K562 (cell line): ENCODE measurements around the gene CNPY3. TPM values are rescaled to one million over a fixed set of nuclear protein-coding genes. Genes with fewer than 3 reads are reported as not detected.

Source experiments
- ATAC-seq: fragments of 200-7000 bp; cut with Tn5 transposase; 3 replicates; pipeline ENCODE4 v1.9.1; 2020; ENCODE audit warnings: moderate library complexity
- BruUV-seq: library from RNA; stranded (reverse); fragments of 400-500 nt; replicated peaks from 2 replicates; lab custom pipeline; 2021; lab: Mats Ljungman, UMichigan
- CTCF ChIA-PET: fragments of 300-600 bp; formaldehyde crosslinking; extraction: SDS; loops from one replicate; lab custom pipeline; 2021; ENCODE audit warnings: low intra/inter-chr PET ratio; lab: Yijun Ruan, JAX
- POLR2A ChIA-PET: fragments of 300-600, 350-650 bp; sonication (Branson Sonifier 250); formaldehyde crosslinking; extraction: SDS; loops from one replicate; lab custom pipeline; 2021; ENCODE audit warnings: antibody characterized with exemption, inconsistent platforms; lab: Yijun Ruan, JAX
- DNase-seq, 4 experiments: peaks; one replicate each; pipeline versions ENCODE4 v3.0.0 to v3.0.0-alpha.2; 2011 to 2018; ENCODE audit warnings: low spot score in 3 of 4, mixed read lengths in 3 of 4; ENCODE audit errors: extremely low read depth in 1 of 4
- FAIRE-seq: peaks from 2 replicates; lab custom pipeline; 2011; peaks lifted over from hg19 to GRCh38; lab: Jason Lieb, UNC
- H2AFZ ChIP-seq: 2 replicates; pipeline ENCODE4 v1.6.0; 2011; ENCODE audit warnings: low read depth, low read length, control low read depth, inconsistent platforms
- H3K27ac ChIP-seq: fragments of 200-600 bp; 3 replicates; pipeline ENCODE4 v1.8.0; 2011; ENCODE audit warnings: low read depth, mild to moderate bottlenecking, control low read depth, inconsistent platforms, low read length, moderate library complexity, mixed read lengths; ENCODE audit errors: extremely low read depth
- H3K27me3 ChIP-seq, 2 experiments: fragments of 300-600 bp in 1 of 2; 2 replicates in 1 of 2; 3 replicates in 1 of 2; pipeline versions ENCODE4 v1.6.0 to v1.8.0; 2011; ENCODE audit warnings: inconsistent platforms in 2 of 2, low read length in 2 of 2, mild to moderate bottlenecking in 1 of 2, mixed read lengths in 1 of 2, moderate library complexity in 1 of 2; ENCODE audit not compliant: control insufficient read depth in 2 of 2, insufficient read depth in 2 of 2
- H3K36me3 ChIP-seq: fragments of 300-600 bp; 3 replicates; pipeline ENCODE4 v1.8.0; 2011; ENCODE audit warnings: mild to moderate bottlenecking, low read length, inconsistent platforms; ENCODE audit not compliant: control insufficient read depth, insufficient read depth
- H3K4me1 ChIP-seq, 2 experiments: fragments of 200-600 bp in 1 of 2; replicated peaks in 1 of 2; 2 replicates in 1 of 2; 3 replicates in 1 of 2; pipeline versions ENCODE4 v1.5.1 to v1.8.0; 2011; ENCODE audit warnings: inconsistent platforms in 2 of 2, low read length in 2 of 2, mild to moderate bottlenecking in 1 of 2, mixed read lengths in 1 of 2, moderate library complexity in 1 of 2; ENCODE audit not compliant: control insufficient read depth in 2 of 2, insufficient read depth in 2 of 2
- H3K4me2 ChIP-seq: 2 replicates; pipeline ENCODE4 v1.6.1; 2011; ENCODE audit warnings: low read length, control low read depth, inconsistent platforms, mixed read lengths; ENCODE audit not compliant: insufficient read depth
- H3K4me3 ChIP-seq: fragments of 200-600 bp; sonication (generic), shearing (Covaris generic); 2 replicates; pipeline ENCODE4 v1.5.1; 2016; ENCODE audit warnings: control low read depth, inconsistent platforms
- H3K79me2 ChIP-seq: fragments of 200-600 bp; 3 replicates; pipeline ENCODE4 v1.8.0; 2011; ENCODE audit warnings: low read length, inconsistent platforms; ENCODE audit not compliant: control insufficient read depth, insufficient read depth
- H3K9ac ChIP-seq, 2 experiments: 2 replicates each; pipeline versions ENCODE4 v1.6.0 to v1.6.1; 2011; ENCODE audit warnings: low read depth in 2 of 2, low read length in 2 of 2, control low read depth in 1 of 2, inconsistent platforms in 1 of 2, mild to moderate bottlenecking in 1 of 2, mixed read lengths in 1 of 2; ENCODE audit not compliant: insufficient read depth in 1 of 2
- H3K9me1 ChIP-seq: one replicate; pipeline ENCODE4 v1.6.0; 2011; ENCODE audit warnings: inconsistent platforms, mild to moderate bottlenecking, low read length, moderate library complexity; ENCODE audit not compliant: control insufficient read depth, insufficient read depth
- H3K9me3 ChIP-seq: replicated peaks from 2 replicates; pipeline ENCODE4 v1.5.1; 2011; ENCODE audit warnings: low read depth, low read length, inconsistent platforms; ENCODE audit not compliant: control insufficient read depth, insufficient read depth
- H4K20me1 ChIP-seq: replicated peaks from 2 replicates; pipeline ENCODE4 v1.6.1; 2011; ENCODE audit warnings: low read length, inconsistent platforms, mixed read lengths; ENCODE audit not compliant: control insufficient read depth, insufficient read depth
- MYC ChIP-seq, 2 experiments: fragments of 250-450 bp in 1 of 2; sonication (Bioruptor Pico) in 1 of 2; IDR thresholded peaks; 2 replicates each; pipeline versions ENCODE4 v1.5.1 to v1.6.1; 2012 to 2021; ENCODE audit warnings: low read depth in 2 of 2, borderline replicate concordance in 1 of 2, improper control_type of control experiment in 1 of 2, low read length in 1 of 2, mild to moderate bottlenecking in 1 of 2, moderate library complexity in 1 of 2
- PCBP1 ChIP-seq: fragments of 200-400 bp; formaldehyde crosslinking; IDR thresholded peaks from 2 replicates; pipeline ENCODE4 v1.6.1; 2018; ENCODE audit warnings: mild to moderate bottlenecking, low read depth, low read length; ENCODE audit not compliant: poor library complexity, severe bottlenecking
- ZFP1 ChIP-seq: fragments of 450-650 bp; formaldehyde crosslinking; IDR thresholded peaks from 2 replicates; pipeline ENCODE4 v1.4.0; 2020; ENCODE audit warnings: mild to moderate bottlenecking, mixed read lengths
- WGBS: fragments of 100-300 bp; shearing (Covaris generic); methylation state at CpG from one replicate; pipeline ENCODE4 v1.1.6; 2016; ENCODE audit warnings: low coverage, mixed read lengths; ENCODE audit not compliant: insufficient coverage; ENCODE audit errors: missing lambda C conversion rate; 5-methylcytosine and 5-hydroxymethylcytosine counted together
- in situ Hi-C: fragments of 300-500 bp; cut with MboI; formaldehyde crosslinking; loops from 4 replicates; pipeline ENCODE4 v1.15.0; 2018; ENCODE audit warnings: inconsistent platforms, mixed read lengths
- intact Hi-C: fragments of 100-400 bp; cut with micrococcal nuclease; formaldehyde crosslinking; loops from 2 replicates; pipeline ENCODE4 v1.14.2; 2022
- polyA plus RNA-seq, 8 experiments: library from polyadenylated mRNA; depleted of rRNA in 4 of 8; stranded (reverse) in 5 of 8; unstranded in 3 of 8; fragments of >200 nt; fragmentation: Nextera tagmentation in 2 of 8; fragmentation: Illumina TruSeq in 1 of 8; extraction: Ambion mirVana in 2 of 8; extraction: Trizol in 1 of 8; gene quantifications; 2 replicates each; pipeline versions ENCODE4 v1.2.1 to v1.2.3, GENCODE V29; 2011 to 2014; ENCODE audit warnings: inconsistent platforms in 1 of 8, missing spikeins in 1 of 8
- total RNA-seq, 7 experiments: library from RNA; depleted of rRNA in 6 of 7; stranded (reverse); fragments of >200 nt in 6 of 7; fragmentation: Illumina TruSeq in 2 of 7; extraction: Trizol in 2 of 7; gene quantifications; 2 replicates each; pipeline versions ENCODE4 v1.2.1 to v1.2.3, GENCODE V29; 2011 to 2021; ENCODE audit warnings: low replicate concordance in 1 of 7
- TF ChIP-seq, protein P1 (sequence below), 3 experiments: IDR thresholded peaks in 2 of 3; conservative IDR thresholded peaks in 1 of 3; 2 replicates each; pipeline ENCODE4 v1.5.1; 2011 to 2012; ENCODE audit warnings: low read length in 3 of 3, mild to moderate bottlenecking in 3 of 3, control low read depth in 2 of 3, improper control_type of control experiment in 1 of 3, inconsistent platforms in 1 of 3, low read depth in 1 of 3, mixed read lengths in 1 of 3, moderate library complexity in 1 of 3; ENCODE audit not compliant: insufficient read depth in 2 of 3

Gene CNPY3
- total and polyA plus RNA-seq, 9 of the 15 experiments (the other 6 are each of a cell fraction or from before 2014, with no cell fraction given): 2.4 to 37.4 (median 21.2) TPM

DNA sequence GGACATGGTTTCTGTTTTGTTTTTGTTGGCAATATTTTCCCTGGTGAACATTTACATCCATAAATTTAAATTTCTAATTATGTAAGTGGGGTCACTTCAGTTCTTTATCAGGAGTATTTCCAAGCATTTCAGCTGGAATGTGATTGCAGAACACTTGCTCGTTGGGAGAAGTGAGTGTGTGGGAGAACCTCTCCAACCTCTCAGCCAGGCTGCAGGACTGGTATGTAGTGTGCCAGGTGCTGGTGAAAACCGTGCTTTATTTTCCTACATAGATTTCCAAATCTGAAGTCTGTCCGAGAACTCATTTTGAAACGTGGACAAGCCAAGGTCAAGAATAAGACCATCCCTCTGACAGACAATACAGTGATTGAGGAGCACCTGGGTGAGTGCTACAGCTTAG lies 43.6 kb upstream of the CNPY3 start:
- Histone ChIP-seq H3K9me3 (0 out of 2 replicates have a peak, but pooled peaks cover 3% of the 10 kb centered on the region), H2AFZ (no peak overlapping the region), H3K79me2 (peaks cover 41% of the 10 kb centered on the region), H3K36me3 (peaks cover 76% of the 10 kb centered on the region), H3K9me1 (no peaks in the 10 kb centered on the region), H3K9ac (no peak overlapping the region), H4K20me1 (no peaks in the 10 kb centered on the region; the same call in 1 of the 2 replicates), H3K27ac (no peak overlapping the region), H3K27me3 (no peaks in the 10 kb centered on the region), H3K4me3 (no peak overlapping the region), H3K4me1 (peaks cover 0 to 14% of the 10 kb centered on the region in 2 experiments; a peak in 2 of 5 replicates), H3K4me2 (no peak overlapping the region)
- 86% methylated on average over 4 of the region's 4 CpGs for WGBS
- POLR2A ChIA-PET: interaction anchor here (0.9 to 1.0 kb wide), 3 partner anchors 9 to 324 kb away, joined by 3 read pairs; no protein-coding TSS in a partner anchor
- no peak for DNase-seq
- BruUV-seq: no TSS peak
- no peak for FAIRE-seq
- TF ChIP-seq MYC (IDR thresholded peaks at IDR 0.05; ENCODE audit: low read depth, low read length) (no peak), MYC (CRISPR knock-in tag; IDR thresholded peaks at IDR 0.05; ENCODE audit: borderline replicate concordance, low read depth) (no peak), ZFP1 (no peak), PCBP1 (no peak)
- TF ChIP-seq, protein P1, sequence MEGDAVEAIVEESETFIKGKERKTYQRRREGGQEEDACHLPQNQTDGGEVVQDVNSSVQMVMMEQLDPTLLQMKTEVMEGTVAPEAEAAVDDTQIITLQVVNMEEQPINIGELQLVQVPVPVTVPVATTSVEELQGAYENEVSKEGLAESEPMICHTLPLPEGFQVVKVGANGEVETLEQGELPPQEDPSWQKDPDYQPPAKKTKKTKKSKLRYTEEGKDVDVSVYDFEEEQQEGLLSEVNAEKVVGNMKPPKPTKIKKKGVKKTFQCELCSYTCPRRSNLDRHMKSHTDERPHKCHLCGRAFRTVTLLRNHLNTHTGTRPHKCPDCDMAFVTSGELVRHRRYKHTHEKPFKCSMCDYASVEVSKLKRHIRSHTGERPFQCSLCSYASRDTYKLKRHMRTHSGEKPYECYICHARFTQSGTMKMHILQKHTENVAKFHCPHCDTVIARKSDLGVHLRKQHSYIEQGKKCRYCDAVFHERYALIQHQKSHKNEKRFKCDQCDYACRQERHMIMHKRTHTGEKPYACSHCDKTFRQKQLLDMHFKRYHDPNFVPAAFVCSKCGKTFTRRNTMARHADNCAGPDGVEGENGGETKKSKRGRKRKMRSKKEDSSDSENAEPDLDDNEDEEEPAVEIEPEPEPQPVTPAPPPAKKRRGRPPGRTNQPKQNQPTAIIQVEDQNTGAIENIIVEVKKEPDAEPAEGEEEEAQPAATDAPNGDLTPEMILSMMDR (IDR thresholded peaks at IDR 0.05 in 2 of 3, conservative IDR thresholded peaks at IDR 0.05 in 1 of 3; ENCODE audit: insufficient read depth in 2 of 3, low read depth in 1 of 3, low read length in 3 of 3): no peak
- in situ Hi-C loops (no loop called here), intact Hi-C loops (no loop called here)
- ATAC-seq: no peak
- CTCF ChIA-PET: no interaction called here
